Vagina (tissue), 2 donors: ENCODE data around the gene STARD13. TPM values are rescaled to one million over a fixed set of nuclear protein-coding genes. Genes with fewer than 3 reads are reported as not detected.

Experiments used
- DNase-seq, 2 donors: peaks; one replicate each; pipeline ENCODE4 v3.0.0-alpha.2; 2017; ENCODE audit errors: extremely low spot score in 2 of 2
- H3K27ac ChIP-seq: fragments of 200-600 bp; sonication (generic); one replicate; pipeline ENCODE4 v1.5.1; 2019
- H3K27me3 ChIP-seq: fragments of 200-600 bp; sonication (generic); one replicate; pipeline ENCODE4 v1.5.1; 2019
- H3K36me3 ChIP-seq, 2 donors: fragments of 200-600 bp; sonication (generic); one replicate each; pipeline ENCODE4 v1.5.1; 2017 to 2019
- H3K4me1 ChIP-seq: fragments of 200-600 bp; sonication (generic); one replicate; pipeline ENCODE4 v1.5.1; 2019
- H3K4me3 ChIP-seq, 2 donors: fragments of 200-600 bp; sonication (generic); 1 replicate in 1 of 2; 2 replicates in 1 of 2; pipeline ENCODE4 v1.5.1; 2016 to 2019
- H3K9me3 ChIP-seq: fragments of 200-600 bp; sonication (generic); one replicate; pipeline ENCODE4 v1.5.1; 2019
- CTCF ChIP-seq, 3 experiments: fragments of 450-650 bp in 2 of 3; fragments of 200-600 bp in 1 of 3; sonication (generic) in 1 of 3; IDR thresholded peaks; one replicate each; pipeline ENCODE4 v1.5.1; 2017 to 2019; ENCODE audit warnings: antibody characterized with exemption in 3 of 3, mild to moderate bottlenecking in 2 of 3, moderate library complexity in 2 of 3
- POLR2A ChIP-seq, 2 donors: fragments of 450-650 bp; IDR thresholded peaks; one replicate each; pipeline ENCODE4 v1.6.1; 2017; ENCODE audit warnings: antibody characterized with exemption in 2 of 2, mild to moderate bottlenecking in 2 of 2, moderate library complexity in 2 of 2
- POLR2AphosphoS5 ChIP-seq, 2 donors: sonication (generic); formaldehyde crosslinking; IDR thresholded peaks; one replicate each; pipeline ENCODE4 v1.9.0; 2017; ENCODE audit warnings: antibody characterized with exemption in 2 of 2, mild to moderate bottlenecking in 2 of 2, low read depth in 1 of 2; ENCODE audit not compliant: insufficient read depth in 1 of 2
- intact Hi-C: fragments of 100-400 bp; cut with DNase I; formaldehyde crosslinking; loops from one replicate; pipeline ENCODE4 v1.15.1; 2023
- total RNA-seq: library from RNA; depleted of rRNA; stranded (reverse); fragments of >200 nt; gene quantifications from one replicate; pipeline ENCODE4 v1.2.3, GENCODE V29; 2016

STARD13 gene
- total RNA-seq, 1 donor from 2014 or later: 33.1 TPM

- no peaks in the 10 kb centered on the region for H3K27me3 ChIP-seq
- no peaks in the 10 kb centered on the region for H3K9me3 ChIP-seq
- H3K36me3 ChIP-seq: no peaks in the 10 kb centered on the region
- H3K4me1 ChIP-seq: peaks cover 7% of the 10 kb centered on the region
- no peak overlapping the region for H3K4me3 ChIP-seq
- intact Hi-C loops: no loop called here
- DNase-seq: no peak
- TF ChIP-seq CTCF (IDR thresholded peaks at IDR 0.05) (no peak), POLR2AphosphoS5 (IDR thresholded peaks at IDR 0.05; ENCODE audit: insufficient read depth in 1 of 2, low read depth in 1 of 2) (no peak), POLR2A (IDR thresholded peaks at IDR 0.05) (no peak)
- H3K27ac ChIP-seq: no peak overlapping the region
Observed at GRCh38 chr13:33310245-33311038, 24.9 kb upstream of the STARD13 start.

GRCh38 chr13:33308863-33309262 is 23.3 kb upstream of the STARD13 start:
- Histone ChIP-seq H3K27ac (no peak overlapping the region), H3K9me3 (no peaks in the 10 kb centered on the region), H3K4me1 (peaks cover 7% of the 10 kb centered on the region), H3K27me3 (no peaks in the 10 kb centered on the region), H3K4me3 (no peak overlapping the region), H3K36me3 (no peaks in the 10 kb centered on the region)
- intact Hi-C loops: no loop called here
- no peak for DNase-seq
- TF ChIP-seq POLR2A (IDR thresholded peaks at IDR 0.05): no peak
- no peak for TF ChIP-seq POLR2AphosphoS5 (IDR thresholded peaks at IDR 0.05; ENCODE audit: insufficient read depth in 1 of 2, low read depth in 1 of 2)
- TF ChIP-seq CTCF (IDR thresholded peaks at IDR 0.05): no peak

DNA sequence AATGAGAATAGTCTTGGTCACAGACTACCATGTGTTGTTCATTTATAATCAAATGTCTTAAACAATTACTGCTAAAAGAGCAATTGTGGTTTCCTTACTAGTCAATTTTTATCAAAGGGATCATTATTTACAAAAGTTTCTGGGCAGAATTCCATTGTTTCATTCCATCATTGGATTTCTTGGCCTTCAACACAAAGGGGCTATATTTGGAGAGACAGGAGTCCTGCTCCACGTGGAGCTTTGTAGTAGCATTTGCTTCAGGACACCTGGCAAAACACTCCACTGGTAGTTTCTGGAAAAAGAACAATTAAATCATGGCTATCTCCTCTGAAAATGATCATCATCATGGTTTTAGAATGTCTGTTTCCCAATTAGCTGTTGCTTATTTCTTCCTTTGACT is 22.3 kb upstream of the STARD13 start:
- intact Hi-C loops: no loop called here
- no peaks in the 10 kb centered on the region for H3K27me3 ChIP-seq
- no peak for DNase-seq
- H3K4me1 ChIP-seq: peaks cover 7% of the 10 kb centered on the region
- H3K9me3 ChIP-seq: no peaks in the 10 kb centered on the region
- TF ChIP-seq POLR2A (IDR thresholded peaks at IDR 0.05) (no peak), POLR2AphosphoS5 (IDR thresholded peaks at IDR 0.05; ENCODE audit: insufficient read depth in 1 of 2, low read depth in 1 of 2) (no peak), CTCF (IDR thresholded peaks at IDR 0.05) (no peak)
- H3K4me3 ChIP-seq: no peak overlapping the region
- no peak overlapping the region for H3K27ac ChIP-seq
- no peaks in the 10 kb centered on the region for H3K36me3 ChIP-seq

DNA sequence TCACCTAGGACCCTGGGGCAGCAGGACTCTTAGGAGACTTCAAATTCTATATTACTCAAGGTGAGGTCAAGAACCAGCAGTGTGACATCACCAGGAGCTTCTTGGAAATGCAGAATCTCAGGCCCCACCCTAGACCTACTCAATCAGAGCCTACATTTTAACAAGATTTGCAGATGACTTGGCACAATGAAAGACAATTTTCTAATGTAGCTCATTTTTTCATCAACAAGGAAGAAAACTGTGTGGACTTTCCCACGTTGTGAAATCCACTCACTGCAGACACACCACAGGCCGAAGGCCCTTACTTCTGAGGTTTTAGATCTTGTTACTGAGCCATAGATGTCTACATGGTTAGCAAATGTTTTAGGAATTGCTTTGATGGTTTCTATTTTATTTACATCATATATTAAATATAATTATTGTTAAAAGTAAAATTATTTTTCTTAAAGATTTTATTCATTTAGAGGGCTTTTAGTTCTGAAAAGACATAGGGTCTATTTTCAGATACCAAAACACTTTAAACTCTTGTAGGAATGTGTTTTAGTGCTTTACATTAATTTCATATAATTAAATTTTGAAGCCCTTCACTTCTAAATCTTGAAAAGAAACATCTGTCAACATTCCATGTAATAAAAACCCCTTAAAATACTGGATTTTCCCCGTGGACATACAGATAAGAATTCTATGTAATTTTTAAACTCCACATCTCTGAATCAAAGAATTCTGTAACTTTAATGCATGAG is 18.5 kb upstream of the STARD13 start:
- no peak for DNase-seq
- TF ChIP-seq CTCF (IDR thresholded peaks at IDR 0.05) (no peak), POLR2AphosphoS5 (IDR thresholded peaks at IDR 0.05; ENCODE audit: insufficient read depth in 1 of 2, low read depth in 1 of 2) (no peak), POLR2A (IDR thresholded peaks at IDR 0.05) (no peak)
- Histone ChIP-seq H3K36me3 (no peaks in the 10 kb centered on the region), H3K4me1 (no peaks in the 10 kb centered on the region), H3K9me3 (no peaks in the 10 kb centered on the region), H3K27me3 (no peaks in the 10 kb centered on the region), H3K27ac (no peak overlapping the region), H3K4me3 (no peak overlapping the region)
- intact Hi-C loops: no loop called here

GRCh38 chr13:33299626-33300025 is 14.1 kb upstream of the STARD13 start:
- Histone ChIP-seq H3K36me3 (no peaks in the 10 kb centered on the region), H3K27me3 (no peaks in the 10 kb centered on the region), H3K4me1 (no peaks in the 10 kb centered on the region), H3K4me3 (no peak overlapping the region), H3K27ac (no peak overlapping the region), H3K9me3 (no peaks in the 10 kb centered on the region)
- DNase-seq: no peak
- no peak for TF ChIP-seq POLR2A (IDR thresholded peaks at IDR 0.05)
- TF ChIP-seq CTCF (IDR thresholded peaks at IDR 0.05): no peak
- intact Hi-C loops: no loop called here
